Astrocyte of the hippocampus (primary cell): ENCODE measurements around the gene GNG7.
"Not testable (repeated sequence)": the region's sequence is repeated elsewhere in the genome, so short reads cannot be mapped to it uniquely, and the experiment has no call there.

Source experiments
- DNase-seq: peaks from one replicate; pipeline ENCODE4 v3.0.0; 2011; ENCODE audit warnings: low read depth, low spot score

GNG7 gene

GRCh38 chr19:2643123-2643737 is 59.3 kb downstream of the GNG7 start:
- not testable (repeated sequence) for DNase-seq

- no peak for DNase-seq
These were observed 61.2 kb downstream of the GNG7 start for GRCh38 chr19:2641332-2641698.

- no peak for DNase-seq
These were observed 61.7 kb downstream of the GNG7 start for GRCh38 chr19:2640563-2641331.

GRCh38 chr19:2639999-2640398 is 62.5 kb downstream of the GNG7 start:
- no peak for DNase-seq

- no peak for DNase-seq
These were observed 64.0 kb downstream of the GNG7 start for GRCh38 chr19:2638417-2638940.

GRCh38 chr19:2636897-2637683 is 65.4 kb downstream of the GNG7 start:
- peak; percentile 76 for DNase-seq

- no peak for DNase-seq
These were observed 66.2 kb downstream of the GNG7 start for GRCh38 chr19:2636141-2636896.

GRCh38 chr19:2634960-2635359 is 67.5 kb downstream of the GNG7 start:
- no peak for DNase-seq

- no peak for DNase-seq
These were observed 68.1 kb downstream of the GNG7 start for GRCh38 chr19:2634228-2634951.

GRCh38 chr19:2633693-2634075 is 68.8 kb downstream of the GNG7 start:
- no peak for DNase-seq

- no peak for DNase-seq
These were observed 71.2 kb downstream of the GNG7 start for GRCh38 chr19:2631213-2631821.

GRCh38 chr19:2630352-2631001 is 72.0 kb downstream of the GNG7 start:
- no peak for DNase-seq

- DNase-seq, result no peak
These were observed 72.8 kb downstream of the GNG7 start for GRCh38 chr19:2629491-2630351.

GRCh38 chr19:2628597-2628996 is 73.9 kb downstream of the GNG7 start:
- DNase-seq, result no peak

- DNase-seq, result no peak
These were observed 74.6 kb downstream of the GNG7 start for GRCh38 chr19:2627855-2628254.

- DNase-seq, result peak; percentile 98
These were observed 75.1 kb downstream of the GNG7 start for GRCh38 chr19:2627319-2627829.

GRCh38 chr19:2625434-2625833 is 77.1 kb downstream of the GNG7 start:
- no peak for DNase-seq

- peak; percentile 55 for DNase-seq
These were observed 77.9 kb downstream of the GNG7 start for GRCh38 chr19:2624537-2625091.

- DNase-seq, result no peak
These were observed 78.7 kb downstream of the GNG7 start for GRCh38 chr19:2623798-2624197.
